ENCODE measurements around the gene HHAT.
"Not testable (repeated sequence)": the region's sequence is repeated elsewhere in the genome, so short reads cannot be mapped to it uniquely, and the experiment has no call there.

DNA sequence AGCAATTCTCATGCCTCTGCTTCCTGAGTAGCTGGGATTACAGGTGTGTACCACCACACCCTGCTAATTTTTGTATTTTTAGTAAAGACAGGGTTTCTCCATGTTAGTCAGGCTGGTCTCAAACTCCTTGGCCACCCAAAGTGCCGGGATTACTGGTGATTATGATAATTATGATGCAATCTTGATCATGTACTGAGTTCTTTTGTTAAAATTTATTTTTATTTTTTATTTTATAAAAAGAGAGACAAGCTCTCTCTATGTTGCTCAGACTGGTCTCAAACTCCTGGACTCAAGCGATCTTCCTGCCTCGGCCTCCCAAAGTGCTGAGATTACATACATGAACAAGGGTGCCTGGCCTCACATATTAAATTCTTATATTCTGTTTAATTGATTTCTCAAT is 25.6 kb downstream of the HHAT start:
- TF ChIP-seq, protein P1, sequence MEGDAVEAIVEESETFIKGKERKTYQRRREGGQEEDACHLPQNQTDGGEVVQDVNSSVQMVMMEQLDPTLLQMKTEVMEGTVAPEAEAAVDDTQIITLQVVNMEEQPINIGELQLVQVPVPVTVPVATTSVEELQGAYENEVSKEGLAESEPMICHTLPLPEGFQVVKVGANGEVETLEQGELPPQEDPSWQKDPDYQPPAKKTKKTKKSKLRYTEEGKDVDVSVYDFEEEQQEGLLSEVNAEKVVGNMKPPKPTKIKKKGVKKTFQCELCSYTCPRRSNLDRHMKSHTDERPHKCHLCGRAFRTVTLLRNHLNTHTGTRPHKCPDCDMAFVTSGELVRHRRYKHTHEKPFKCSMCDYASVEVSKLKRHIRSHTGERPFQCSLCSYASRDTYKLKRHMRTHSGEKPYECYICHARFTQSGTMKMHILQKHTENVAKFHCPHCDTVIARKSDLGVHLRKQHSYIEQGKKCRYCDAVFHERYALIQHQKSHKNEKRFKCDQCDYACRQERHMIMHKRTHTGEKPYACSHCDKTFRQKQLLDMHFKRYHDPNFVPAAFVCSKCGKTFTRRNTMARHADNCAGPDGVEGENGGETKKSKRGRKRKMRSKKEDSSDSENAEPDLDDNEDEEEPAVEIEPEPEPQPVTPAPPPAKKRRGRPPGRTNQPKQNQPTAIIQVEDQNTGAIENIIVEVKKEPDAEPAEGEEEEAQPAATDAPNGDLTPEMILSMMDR (conservative IDR thresholded peaks at IDR 0.05), result not testable (repeated sequence)
- not testable (repeated sequence) for TF ChIP-seq ZFX (IDR thresholded peaks at IDR 0.05)
